Stimulated activated CD4-positive, alpha-beta T cell treated with anti-CD3 and anti-CD28 coated beads, Interleukin-12 subunit alpha, Interleukin-12 subunit beta, amount 100 ng/mL, for 24 hours (primary cell): Measurements from ENCODE around the gene APIP.
A peak's percentile ranks its signal among the peaks of the same experiment; 100 is the strongest.

Experiments
- DNase-seq, 2 experiments: peaks; one replicate each; pipeline ENCODE4 v3.0.0-alpha.2; 2020; ENCODE audit warnings: low read depth in 2 of 2

Gene APIP

DNA sequence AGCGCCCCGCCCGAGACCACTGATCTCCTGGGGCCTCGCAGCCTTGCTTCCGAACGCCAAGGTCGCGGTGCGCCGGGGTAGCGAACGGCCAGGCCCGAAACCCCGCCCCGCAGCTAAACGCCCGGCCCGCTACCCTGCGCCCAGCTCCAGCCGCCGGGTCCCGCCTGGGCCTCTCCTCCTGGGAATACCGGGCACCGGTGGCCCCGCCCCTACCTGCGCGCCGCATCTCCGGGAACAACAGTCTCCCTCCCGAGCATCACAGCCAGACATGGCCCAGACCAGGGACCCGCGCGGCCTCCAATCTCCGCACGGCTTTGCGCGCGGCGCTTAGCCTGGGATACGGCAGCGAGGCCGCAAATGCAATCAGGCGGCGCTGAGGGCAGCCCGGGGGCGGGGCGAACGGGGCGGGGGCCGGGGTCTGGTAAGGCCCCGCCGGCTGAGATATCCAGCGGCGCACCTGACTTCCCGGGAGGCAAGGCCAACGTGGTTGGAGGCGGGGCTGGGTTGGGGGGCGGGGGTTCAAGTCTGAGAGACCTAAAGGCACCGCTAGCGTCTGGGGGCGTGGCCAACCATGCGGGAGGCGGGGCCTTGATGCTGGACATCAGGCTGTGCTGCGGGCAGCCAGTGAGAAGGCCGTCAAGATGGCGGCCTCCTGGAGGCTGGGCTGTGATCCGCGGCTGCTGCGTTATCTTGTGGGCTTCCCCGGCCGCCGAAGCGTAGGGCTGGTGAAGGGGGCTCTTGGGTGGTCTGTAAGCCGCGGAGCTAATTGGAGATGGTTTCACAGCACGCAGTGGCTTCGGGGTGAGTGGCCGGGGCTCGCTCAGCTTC lies at the start of gene APIP, which contains the start of gene PDHX:
Gene APIP (minus strand): TSS at position 365 of the 828 bp plus-strand sequence. CDS start 95 bp downstream, at position 270.
Gene PDHX (plus strand): TSS at position 604 of the 828 bp plus-strand sequence. CDS start 38 bp downstream, at position 642.
- peak; percentile 91 to 100 for DNase-seq

- no peak for DNase-seq
Measured at GRCh38 chr11:34964610-34965331, 48.6 kb upstream of the APIP start.

DNA sequence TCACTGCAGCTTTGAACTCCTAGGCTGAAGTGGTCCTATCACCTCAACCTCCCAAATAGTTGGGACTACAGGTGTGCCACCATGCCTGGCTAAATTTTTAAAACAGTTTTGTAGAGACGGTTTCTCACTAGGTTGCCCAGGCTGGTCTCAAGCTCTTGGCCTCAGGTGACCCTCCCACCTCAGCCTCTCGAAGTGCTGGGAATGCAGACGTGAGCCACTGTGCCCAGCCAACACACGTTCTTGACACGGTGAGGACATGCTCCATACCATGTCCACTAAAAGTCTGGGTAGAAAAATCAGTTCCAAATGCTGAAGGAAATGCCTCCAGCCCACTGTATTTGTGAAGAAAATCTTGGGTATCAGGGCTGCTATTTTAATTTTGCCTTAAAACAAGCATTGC lies 47.2 kb upstream of the APIP start:
- no peak for DNase-seq

DNA sequence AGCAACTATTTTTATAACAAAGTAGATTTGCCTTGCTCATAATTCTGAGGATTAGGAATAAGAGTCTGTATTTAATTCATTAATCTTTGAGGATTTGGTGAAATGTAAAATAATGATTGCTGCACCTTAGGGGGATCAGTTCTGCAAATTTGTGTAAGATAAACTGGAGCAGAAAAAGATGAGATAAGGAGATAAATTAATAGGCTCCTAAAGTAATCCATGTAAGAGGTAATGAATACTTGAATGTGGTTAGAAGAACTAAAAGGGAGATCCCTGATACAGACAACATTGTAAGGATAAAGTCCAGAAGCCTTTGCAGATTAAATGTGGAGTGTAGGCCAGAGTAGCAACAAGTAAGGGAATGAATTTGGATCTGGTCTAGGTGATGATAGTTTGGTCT lies 45.9 kb upstream of the APIP start:
- no peak for DNase-seq

DNA sequence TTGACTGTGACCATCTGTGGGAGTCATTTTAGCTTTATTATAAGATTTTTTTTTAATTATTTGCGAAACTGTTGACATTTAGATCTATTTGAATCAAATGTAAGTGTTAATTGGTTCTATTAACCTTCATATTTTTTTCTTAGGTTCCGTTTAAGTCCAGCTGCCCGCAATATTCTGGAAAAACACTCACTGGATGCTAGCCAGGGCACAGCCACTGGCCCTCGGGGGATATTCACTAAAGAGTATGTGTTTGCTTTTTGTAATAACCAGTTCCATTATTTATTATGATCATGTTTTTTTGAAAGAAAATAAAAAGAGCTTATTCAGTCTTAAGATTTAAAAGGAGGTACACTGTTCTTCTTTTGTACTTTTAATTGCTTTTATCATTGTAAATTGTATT lies 44.1 kb upstream of the APIP start:
- no peak for DNase-seq

- DNase-seq: no peak
Measured at GRCh38 chr11:34959770-34960169, 43.6 kb upstream of the APIP start.

DNA sequence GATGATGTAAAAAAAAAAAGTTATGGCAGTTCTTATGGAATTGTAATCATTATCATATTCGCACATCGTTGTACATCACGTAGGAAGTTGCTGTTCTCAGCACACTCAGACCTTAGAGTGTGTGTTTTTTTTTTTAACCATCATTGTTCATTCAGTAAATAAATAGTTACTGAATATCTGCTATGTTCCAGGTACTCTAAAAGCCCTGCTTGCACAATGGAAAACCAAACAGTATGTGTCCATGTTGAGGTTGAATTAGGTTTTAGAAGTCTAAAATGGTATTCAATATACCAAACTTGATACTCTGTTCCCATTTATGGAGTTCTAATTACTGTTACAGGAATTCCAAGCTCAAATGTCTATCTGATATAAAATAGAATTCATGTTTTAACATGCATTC lies 41.4 kb upstream of the APIP start:
- DNase-seq: no peak

GRCh38 chr11:34957206-34957605 lies 41.0 kb upstream of the APIP start:
- DNase-seq: no peak

GRCh38 chr11:34953955-34954354 lies 37.8 kb upstream of the APIP start:
- no peak for DNase-seq

- no peak for DNase-seq
Measured at GRCh38 chr11:34948696-34949095, 32.5 kb upstream of the APIP start.

DNA sequence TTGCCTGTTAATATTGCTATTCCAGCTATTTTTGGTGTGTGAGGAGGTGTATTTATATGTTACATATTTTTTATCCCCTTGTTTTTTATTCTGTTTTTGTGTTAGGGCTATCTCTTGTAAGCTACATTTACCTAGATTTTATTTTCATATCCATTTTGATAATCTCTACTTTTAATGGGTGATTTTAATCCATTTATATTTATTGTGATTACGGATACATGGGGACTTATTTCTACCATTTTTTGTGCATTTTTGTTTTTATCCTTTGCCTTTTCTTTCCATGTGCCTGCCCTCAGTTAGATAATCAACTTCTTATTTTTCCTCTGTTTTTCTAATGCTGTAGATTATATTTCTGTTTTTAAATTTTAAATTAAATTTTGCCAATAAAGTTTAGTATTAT lies 28.5 kb upstream of the APIP start:
- no peak for DNase-seq

DNA sequence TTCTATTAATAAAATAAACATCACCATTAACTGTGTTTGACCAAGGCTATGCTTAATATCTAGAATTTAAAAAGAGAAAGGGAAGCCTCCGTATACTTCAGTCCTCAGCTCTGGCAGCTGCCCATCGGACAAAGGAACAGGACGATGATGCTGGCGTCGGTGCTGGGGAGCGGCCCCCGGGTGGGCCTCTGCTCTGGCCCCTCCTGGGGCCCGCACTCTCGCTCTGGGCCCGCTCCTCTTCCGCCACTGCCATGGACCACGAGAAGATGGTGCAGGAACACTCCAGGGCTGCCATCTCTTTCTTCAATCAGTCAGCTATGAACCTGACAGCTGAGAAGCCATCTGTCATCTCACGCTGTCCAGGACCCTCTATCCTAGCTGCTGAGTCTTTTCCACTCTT lies 25.5 kb upstream of the APIP start:
- no peak for DNase-seq

GRCh38 chr11:34940026-34940677 lies 24.0 kb upstream of the APIP start:
- DNase-seq: no peak

DNA sequence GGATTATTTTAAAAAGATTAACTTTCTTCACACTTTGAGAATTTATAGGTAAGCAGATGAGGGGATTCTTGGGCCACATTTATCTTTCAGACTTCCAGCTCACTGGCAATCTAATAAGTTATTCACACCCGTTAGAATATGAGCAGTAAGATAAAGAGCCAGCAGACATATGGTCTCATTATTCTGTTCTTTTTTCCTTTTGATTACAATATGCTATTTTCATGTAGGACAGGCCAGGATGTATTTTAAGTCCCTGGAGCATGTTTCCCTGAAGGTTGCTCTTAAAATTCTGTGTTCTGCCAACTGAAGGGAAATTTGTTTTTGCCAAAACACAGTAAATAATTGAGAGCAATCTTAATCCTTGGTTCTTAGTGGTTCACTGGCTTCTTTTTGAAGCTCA lies 22.4 kb upstream of the APIP start:
- no peak for DNase-seq

DNA sequence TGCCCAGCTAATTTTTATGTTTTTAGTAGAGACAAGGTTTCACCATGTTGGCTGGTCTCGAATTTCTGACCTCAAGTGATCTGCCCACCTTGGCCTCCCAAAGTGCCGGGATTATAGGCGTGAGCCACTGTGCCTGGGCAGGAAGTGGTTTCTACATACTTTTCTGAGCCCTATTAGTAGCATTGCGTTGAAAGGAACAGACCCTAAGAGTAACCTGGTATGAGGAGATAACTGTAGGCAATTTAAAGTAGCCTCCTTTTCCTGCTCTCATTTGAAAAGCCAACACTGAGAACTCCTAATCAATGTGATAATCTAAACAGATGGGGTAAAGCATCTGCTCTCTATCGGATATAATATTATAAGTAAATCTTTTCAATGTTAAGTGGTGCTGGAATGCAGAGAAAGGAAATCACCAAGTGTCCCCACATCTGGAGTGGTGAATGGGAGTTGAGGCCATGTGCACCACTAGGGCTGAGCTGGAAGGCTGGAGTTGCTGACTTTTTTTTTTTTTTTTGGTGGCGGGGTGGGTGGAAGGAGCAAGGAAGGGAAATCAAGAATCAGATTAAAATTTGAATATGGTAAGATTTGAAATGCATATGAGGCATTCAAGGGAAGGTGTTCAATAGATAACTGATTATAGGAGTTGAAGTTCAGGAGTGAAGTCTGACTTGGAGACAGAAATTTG lies 20.9 kb upstream of the APIP start:
- DNase-seq: no peak

- no peak for DNase-seq
Measured at GRCh38 chr11:34929794-34930763, 13.9 kb upstream of the APIP start.

DNA sequence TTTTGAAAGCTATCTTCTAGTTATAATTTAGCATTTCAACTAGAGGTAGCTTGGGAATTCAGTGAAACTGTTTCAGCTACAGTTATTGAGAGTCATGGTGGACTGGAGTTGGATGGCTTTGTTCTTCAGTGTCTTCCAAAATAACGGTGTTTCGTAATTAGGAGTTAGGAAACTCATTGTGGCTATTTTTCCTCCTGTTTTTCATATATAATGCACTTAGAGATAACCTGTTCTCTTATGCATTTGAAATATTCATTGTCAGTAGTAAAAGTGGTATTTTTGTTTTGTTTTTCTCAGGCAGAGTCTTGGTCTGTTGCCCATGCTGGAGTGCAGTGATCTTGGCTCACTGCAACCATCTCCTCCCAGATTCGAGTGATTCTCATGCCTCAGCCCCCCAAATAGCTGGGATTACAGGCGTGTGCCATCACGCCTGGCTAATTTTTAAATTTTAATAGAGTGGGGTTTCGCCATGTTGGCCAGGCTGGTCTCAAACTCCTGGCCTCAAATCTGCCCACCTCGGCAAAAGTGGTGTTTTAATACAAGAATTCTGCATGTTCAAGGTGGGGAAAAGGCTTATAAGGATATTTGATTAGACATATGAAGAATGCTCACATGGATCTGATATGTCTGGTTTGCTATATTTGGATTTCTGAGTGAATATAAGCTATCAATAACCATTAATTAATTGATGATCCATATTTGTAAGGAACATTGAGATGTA lies 12.9 kb upstream of the APIP start:
- DNase-seq: no peak

DNA sequence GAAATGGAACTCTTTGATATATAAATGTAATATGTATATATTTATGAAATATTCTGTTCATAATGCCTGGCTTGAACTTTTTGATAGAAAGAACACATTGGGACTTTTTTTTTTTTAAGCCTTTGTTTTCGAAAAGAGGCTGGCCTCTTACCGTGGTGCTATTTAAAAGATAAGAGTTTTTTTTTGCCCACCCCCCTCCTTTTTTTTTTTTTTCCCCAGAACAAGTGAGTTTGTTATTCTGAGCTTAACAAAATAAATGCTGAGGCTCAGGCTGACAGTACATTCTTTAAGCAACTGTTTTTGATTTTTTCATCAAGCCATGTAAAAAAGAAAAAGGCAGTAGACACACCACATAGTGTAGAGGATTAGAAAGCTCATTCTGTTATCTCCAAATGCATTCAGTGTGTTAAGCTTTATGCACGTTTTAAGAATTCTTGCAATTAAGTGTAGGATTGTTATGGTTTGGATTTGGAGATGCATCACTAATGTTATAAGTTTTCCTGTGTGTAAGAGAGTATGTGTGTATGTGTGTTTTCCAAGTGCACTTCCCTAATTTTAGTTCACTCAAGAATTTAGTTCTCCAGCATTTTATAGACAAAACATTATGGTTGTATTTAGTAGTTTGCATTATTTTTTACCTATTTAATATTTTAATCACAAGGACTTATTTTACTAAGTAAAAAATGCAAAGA lies 12.2 kb upstream of the APIP start:
- DNase-seq: no peak

- no peak for DNase-seq
Measured at GRCh38 chr11:34926831-34927132, 10.6 kb upstream of the APIP start.
